Stomach smooth muscle (tissue), 2 donors: Measurements from ENCODE around the gene PARP4.
"Not testable (repeated sequence)": the region's sequence is repeated elsewhere in the genome, so short reads cannot be mapped to it uniquely, and the experiment has no call there.

Source experiments
- H3K27ac ChIP-seq: one replicate; pipeline ENCODE4 v1.7.0; 2013; ENCODE audit warnings: mild to moderate bottlenecking, low read length, inconsistent platforms
- H3K27me3 ChIP-seq, 2 donors: one replicate each; pipeline ENCODE4 v1.7.0; 2013; ENCODE audit warnings: low read length in 2 of 2; ENCODE audit not compliant: insufficient read depth in 2 of 2, control insufficient read depth in 1 of 2
- H3K36me3 ChIP-seq, 2 donors: one replicate each; pipeline ENCODE4 v1.7.0; 2013; ENCODE audit warnings: low read length in 2 of 2; ENCODE audit not compliant: control insufficient read depth in 2 of 2, insufficient read depth in 2 of 2
- H3K4me1 ChIP-seq: one replicate; pipeline ENCODE4 v1.7.0; 2013; ENCODE audit warnings: low read length; ENCODE audit not compliant: control insufficient read depth, insufficient read depth
- H3K4me3 ChIP-seq, 2 donors: one replicate each; pipeline ENCODE4 v1.7.0; 2013; ENCODE audit warnings: low read length in 2 of 2
- H3K9ac ChIP-seq, 2 donors: one replicate each; pipeline ENCODE4 v1.7.0; 2013; ENCODE audit warnings: low read length in 2 of 2, mild to moderate bottlenecking in 1 of 2
- H3K9me3 ChIP-seq, 2 donors: one replicate each; pipeline ENCODE4 v1.7.0; 2013; ENCODE audit warnings: low read length in 2 of 2; ENCODE audit not compliant: control insufficient read depth in 2 of 2
- donor health status: healthy.
- donor health status: Pancreatic carcinoma.

Gene PARP4

DNA sequence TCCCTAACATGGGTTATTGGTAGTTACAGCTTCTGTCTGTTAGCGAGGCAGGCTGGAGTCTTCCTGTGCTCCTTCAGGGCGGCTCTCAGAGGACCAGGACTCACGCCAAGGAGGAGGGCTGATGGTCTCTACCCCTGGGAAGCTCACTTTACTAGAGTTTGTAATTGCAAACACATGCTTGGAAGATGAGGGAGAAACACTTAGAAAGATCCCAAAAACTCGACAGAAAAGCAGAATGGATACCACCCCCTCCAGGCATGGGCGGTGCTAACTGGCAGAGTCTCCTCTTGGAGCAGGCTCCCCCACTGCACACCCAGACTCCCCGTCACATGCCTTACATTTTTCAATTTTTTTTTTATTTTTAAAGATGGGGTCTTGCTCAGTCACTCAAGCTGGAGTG lies 62.0 kb downstream of the PARP4 start:
- no peak overlapping the region for H3K27ac ChIP-seq
- no peaks in the 10 kb centered on the region for H3K27me3 ChIP-seq
- no peaks in the 10 kb centered on the region for H3K9me3 ChIP-seq
- peaks cover 41 to 48% of the 10 kb centered on the region in 2 donors for H3K36me3 ChIP-seq
- no peak overlapping the region for H3K9ac ChIP-seq
- H3K4me3 ChIP-seq, result no peak overlapping the region
- H3K4me1 ChIP-seq, result no peaks in the 10 kb centered on the region

DNA sequence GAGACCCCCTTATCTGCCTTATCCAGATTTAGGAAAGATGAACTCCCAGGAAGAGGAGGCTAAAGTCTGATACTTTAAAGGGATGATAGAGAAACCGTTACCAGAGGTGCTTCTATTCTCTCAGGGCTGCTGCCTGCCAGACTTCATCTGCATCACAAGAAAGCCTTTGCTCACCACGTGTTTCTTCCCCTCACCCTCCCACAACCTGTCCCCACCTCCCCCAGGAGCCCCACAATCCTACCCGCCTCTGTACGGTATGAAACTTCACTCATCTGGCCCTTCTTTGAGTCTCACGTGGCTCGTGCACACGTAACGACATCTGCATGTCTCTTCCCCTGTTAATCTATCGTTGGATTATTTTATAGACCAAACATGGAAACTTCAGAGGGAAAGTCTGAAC lies 67.7 kb downstream of the PARP4 start:
- not testable (repeated sequence) for H3K27me3 ChIP-seq, H3K27ac ChIP-seq, H3K9me3 ChIP-seq, H3K9ac ChIP-seq, H3K4me1 ChIP-seq, H3K4me3 ChIP-seq
- H3K36me3 ChIP-seq, result peaks cover 33 to 36% of the 10 kb centered on the region in 2 donors

DNA sequence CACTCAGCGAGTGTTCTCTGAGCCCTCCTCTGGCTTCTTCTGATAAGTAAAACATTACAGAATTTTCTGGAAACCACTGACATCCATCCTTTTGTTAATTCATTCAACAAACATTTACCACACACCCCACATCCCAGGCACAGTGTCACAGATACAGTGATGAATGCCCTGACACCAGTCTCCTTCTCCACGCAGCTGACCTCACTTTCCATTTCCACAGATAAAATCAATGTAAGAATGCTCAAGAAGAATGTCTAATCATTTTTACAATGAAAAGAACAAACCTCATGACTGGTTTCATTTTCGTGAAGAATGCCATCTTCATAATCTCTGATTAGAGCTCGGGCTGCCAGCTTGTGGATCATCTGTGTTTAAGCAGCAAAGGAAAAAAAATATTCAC lies 69.2 kb downstream of the PARP4 start:
- Histone ChIP-seq H3K36me3 (peaks cover 36 to 40% of the 10 kb centered on the region in 2 donors), H3K4me1 (no peaks in the 10 kb centered on the region), H3K27me3 (no peaks in the 10 kb centered on the region), H3K9ac (no peak overlapping the region), H3K27ac (no peak overlapping the region), H3K4me3 (no peak overlapping the region), H3K9me3 (no peaks in the 10 kb centered on the region)

DNA sequence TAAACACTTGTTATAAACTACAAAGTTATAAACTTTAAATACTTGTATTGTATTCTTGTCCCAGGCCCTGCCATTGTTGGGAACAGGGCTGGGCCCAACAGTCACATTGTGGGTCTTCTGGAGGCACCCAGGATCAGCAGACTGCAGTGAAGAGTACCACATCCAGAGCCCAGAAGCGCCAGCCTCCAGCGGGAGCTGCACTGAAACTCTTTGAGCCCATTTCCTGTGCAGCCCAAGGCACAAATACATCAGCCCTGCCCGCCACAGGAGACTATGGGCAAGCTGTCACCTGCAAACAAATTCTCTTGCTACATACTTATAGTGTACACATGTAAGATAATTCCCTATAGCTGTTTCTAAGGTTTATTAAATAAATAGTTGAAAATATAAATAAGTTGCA lies 86.5 kb downstream of the PARP4 start:
- H3K9me3 ChIP-seq, H3K4me3 ChIP-seq: not testable (repeated sequence)
- H3K36me3 ChIP-seq, result peaks cover 2 to 19% of the 10 kb centered on the region in 2 donors

DNA sequence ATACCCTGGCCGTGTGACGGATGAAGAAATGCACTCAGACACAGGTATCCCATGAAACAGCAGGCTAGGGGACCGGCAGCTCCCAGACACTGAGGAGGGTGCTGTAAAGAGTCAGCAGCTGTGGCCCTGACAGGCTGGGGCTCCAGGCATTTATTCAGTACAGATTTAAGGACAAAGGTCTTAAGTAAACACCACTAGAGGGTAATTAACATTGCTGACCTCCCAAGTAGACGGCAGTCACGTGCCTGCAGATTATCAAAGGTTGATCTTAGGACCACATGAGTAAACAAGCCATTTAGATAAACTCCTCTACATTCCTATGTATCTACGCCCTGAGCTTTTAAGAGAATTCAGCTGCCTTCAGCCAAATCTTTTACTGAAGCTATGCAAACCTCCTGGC lies 92.9 kb downstream of the PARP4 start:
- H3K27ac ChIP-seq, result not testable (repeated sequence)

More for the DNA sequence above, 86.5 kb downstream of the PARP4 start:
- H3K4me1 ChIP-seq, H3K27ac ChIP-seq, H3K9ac ChIP-seq, H3K27me3 ChIP-seq: not testable (repeated sequence)

DNA sequence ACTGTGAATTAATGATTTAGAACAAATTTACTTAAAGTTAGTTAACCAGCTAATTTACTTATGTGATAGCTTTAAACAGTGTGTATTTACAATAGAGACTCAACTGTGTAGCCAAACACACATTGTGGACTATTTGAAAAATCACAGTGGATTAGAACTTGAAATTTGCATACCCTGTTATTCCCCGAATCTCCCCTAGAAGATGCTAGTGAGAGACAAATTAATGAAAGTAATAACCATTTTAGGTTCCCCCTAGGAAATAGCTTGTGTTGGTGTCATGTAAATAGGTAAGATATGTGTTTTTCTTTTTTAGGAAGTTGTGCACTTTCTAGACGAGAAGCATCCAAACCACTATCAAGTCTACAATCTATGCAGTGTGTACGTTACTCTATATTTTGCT lies 104.7 kb downstream of the PARP4 start:
- Histone ChIP-seq H3K4me3 (no peak overlapping the region), H3K9me3 (no peaks in the 10 kb centered on the region), H3K27me3 (no peaks in the 10 kb centered on the region)

More for the DNA sequence above, 92.9 kb downstream of the PARP4 start:
- not testable (repeated sequence) for H3K4me3 ChIP-seq, H3K27me3 ChIP-seq, H3K9ac ChIP-seq, H3K4me1 ChIP-seq, H3K9me3 ChIP-seq
- H3K36me3 ChIP-seq, result peaks cover 6 to 13% of the 10 kb centered on the region in 2 donors

DNA sequence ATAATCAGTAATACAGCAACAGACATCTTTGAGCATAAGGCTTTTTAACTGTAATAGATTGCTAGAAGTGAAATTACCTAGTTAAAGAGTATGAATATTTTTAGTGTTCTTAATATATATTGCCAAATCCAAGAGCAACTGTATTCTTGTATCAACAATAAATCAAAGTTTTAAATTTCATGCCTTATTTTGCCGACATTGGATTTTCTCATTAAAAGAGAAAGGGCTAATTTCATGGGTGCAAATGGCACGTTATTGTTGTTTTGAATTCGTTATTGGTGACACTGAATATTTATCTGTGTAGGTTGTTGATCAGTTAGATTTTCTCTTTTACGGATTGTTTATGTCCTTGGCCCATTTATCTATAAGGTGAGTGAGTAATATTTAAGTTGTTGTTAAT lies 106.1 kb downstream of the PARP4 start:
- H3K4me1 ChIP-seq, result no peaks in the 10 kb centered on the region
- no peaks in the 10 kb centered on the region for H3K9me3 ChIP-seq
- H3K27me3 ChIP-seq, result no peaks in the 10 kb centered on the region
- no peaks in the 10 kb centered on the region for H3K36me3 ChIP-seq
- H3K4me3 ChIP-seq, result no peak overlapping the region
- H3K9ac ChIP-seq, result no peak overlapping the region
- H3K27ac ChIP-seq, result no peak overlapping the region

More for the DNA sequence above, 104.7 kb downstream of the PARP4 start:
- Histone ChIP-seq H3K4me1 (no peaks in the 10 kb centered on the region), H3K27ac (no peak overlapping the region), H3K9ac (no peak overlapping the region), H3K36me3 (no peaks in the 10 kb centered on the region)

DNA sequence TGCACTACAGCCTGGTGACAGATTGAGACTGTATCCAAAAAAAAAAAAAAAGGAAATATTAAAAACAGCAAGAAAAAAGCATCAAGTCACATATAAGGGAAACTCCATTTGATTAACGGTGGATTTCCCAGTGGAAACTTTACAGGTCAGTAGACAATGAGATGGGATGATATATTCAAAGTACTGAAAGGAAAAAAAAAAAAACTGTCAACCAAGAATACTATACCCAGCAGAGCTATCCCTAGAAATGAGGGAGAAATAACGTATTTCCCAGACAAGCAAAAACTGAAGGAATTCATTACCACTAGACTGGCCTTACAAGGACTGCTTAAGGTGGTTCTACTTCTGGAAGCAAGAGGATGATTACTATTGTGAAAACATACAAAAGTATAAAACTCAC lies 115.8 kb downstream of the PARP4 start:
- H3K9me3 ChIP-seq, result no peaks in the 10 kb centered on the region
- H3K4me3 ChIP-seq, result no peak overlapping the region
- no peak overlapping the region for H3K9ac ChIP-seq
- H3K4me1 ChIP-seq, result no peaks in the 10 kb centered on the region
- no peak overlapping the region for H3K27ac ChIP-seq
- H3K36me3 ChIP-seq, result no peaks in the 10 kb centered on the region
- H3K27me3 ChIP-seq, result no peaks in the 10 kb centered on the region

DNA sequence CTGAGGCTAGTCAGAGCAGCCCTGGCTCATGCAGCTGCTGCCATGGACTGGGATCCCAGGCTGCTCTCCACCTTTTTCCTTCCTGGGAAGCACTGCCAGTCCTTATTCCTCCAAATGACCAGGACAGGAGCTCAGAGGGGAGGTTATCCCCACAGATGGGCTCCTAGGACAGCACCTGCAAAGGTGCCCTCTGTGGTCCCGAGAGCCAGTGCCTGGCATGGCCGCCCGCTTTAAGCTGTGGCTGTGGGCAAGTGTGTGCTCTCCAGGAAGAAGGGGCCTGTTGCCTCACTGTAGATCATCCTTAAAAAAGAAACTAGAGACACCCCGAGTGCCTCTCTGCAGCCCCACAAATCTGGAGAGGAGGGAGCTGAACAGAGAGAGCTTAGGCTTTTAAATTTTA lies 119.6 kb downstream of the PARP4 start:
- H3K9me3 ChIP-seq, result no peaks in the 10 kb centered on the region
- H3K27me3 ChIP-seq, result no peaks in the 10 kb centered on the region
- no peaks in the 10 kb centered on the region for H3K4me1 ChIP-seq
- no peak overlapping the region for H3K4me3 ChIP-seq
- no peak overlapping the region for H3K27ac ChIP-seq
- no peak overlapping the region for H3K9ac ChIP-seq
- no peaks in the 10 kb centered on the region for H3K36me3 ChIP-seq

DNA sequence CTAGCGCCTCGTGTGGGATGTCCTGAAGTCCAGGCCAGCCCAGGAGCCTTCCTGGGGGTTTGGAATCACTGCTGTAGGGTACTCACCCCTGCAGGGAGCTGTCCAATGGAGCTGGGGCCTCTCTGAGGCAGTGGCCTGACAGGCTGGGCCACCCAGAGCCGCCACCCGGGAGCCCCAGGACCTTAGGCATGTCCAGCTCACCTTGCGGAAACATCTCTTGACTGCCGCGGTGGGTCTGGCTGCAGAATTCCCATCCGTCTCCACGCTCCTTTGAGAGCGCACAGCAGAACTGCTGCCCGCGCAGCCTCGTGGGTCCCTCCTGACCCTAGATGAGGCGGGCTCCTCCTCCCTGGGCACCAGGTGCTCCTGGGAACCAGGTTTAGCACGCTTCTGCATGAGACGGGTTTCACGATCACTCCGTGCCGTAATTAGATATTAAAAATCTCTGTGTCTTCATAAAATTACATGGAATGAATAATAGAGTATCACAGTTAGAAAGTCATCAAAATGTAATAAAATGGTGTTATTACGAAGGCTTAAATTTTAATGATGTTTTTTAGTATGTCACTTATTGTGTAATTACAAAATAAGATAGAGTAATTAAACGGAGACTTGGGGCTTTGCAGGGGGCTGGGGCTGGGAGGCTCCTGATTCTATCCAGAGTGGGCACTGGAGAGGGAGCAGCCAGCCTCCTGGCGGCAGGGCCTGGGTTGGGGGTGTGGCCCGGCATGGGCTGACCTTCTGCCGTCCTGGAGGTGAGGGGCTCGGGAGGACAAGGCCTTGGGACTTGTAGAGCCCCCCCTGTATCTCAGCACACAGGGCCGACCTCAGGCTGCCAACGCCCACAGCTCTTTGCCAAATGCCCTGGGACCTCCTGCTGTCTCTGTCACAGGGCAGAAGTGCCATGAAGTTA lies 120.6 kb downstream of the PARP4 start:
- not testable (repeated sequence) for H3K4me3 ChIP-seq, H3K9ac ChIP-seq

DNA sequence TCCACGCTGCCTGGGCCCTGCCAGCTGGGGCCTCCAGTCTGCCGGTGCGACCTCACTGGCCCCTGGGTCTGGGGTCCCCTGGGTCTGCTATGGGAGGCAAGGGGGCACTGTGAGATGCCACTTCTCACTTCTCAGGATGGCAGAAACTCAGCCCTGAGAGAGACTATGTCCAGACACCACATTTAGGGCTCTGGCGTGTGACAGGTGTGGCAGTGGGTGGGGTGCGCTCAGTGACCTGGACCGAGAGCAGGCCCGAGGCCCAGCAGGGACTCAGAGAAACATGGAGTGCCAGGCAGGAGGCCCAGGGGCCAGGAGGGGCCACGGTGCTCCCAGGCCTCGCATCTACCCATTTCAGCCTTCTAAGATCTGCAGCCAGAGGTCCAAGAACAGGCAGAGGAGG lies 121.8 kb downstream of the PARP4 start:
- H3K4me1 ChIP-seq, H3K27ac ChIP-seq, H3K36me3 ChIP-seq, H3K27me3 ChIP-seq, H3K9ac ChIP-seq, H3K4me3 ChIP-seq, H3K9me3 ChIP-seq: not testable (repeated sequence)

More for the DNA sequence above, 120.6 kb downstream of the PARP4 start:
- H3K27me3 ChIP-seq, H3K4me1 ChIP-seq, H3K27ac ChIP-seq, H3K36me3 ChIP-seq, H3K9me3 ChIP-seq: not testable (repeated sequence)
